Activated naive CD8-positive, alpha-beta T cell treated with anti-CD3 and anti-CD28 coated beads for 36 hours (primary cell): Measurements from ENCODE around the gene LYZL4. TPM values are rescaled to one million over a fixed set of nuclear protein-coding genes. Genes with fewer than 3 reads are reported as not detected.
A peak's percentile ranks its signal among the peaks of the same experiment; 100 is the strongest.

Experiments used
- DNase-seq: peaks from one replicate; pipeline ENCODE4 v3.0.0; 2021
- H3K27ac Mint-ChIP-seq: one replicate; pipeline ENCODE4 v1.8.0; 2022; ENCODE audit warnings: mild to moderate bottlenecking, moderate library complexity, mixed read lengths
- H3K27me3 Mint-ChIP-seq: one replicate; pipeline ENCODE4 v1.8.0; 2022; ENCODE audit warnings: mild to moderate bottlenecking, mixed read lengths
- H3K36me3 Mint-ChIP-seq: one replicate; pipeline ENCODE4 v1.8.0; 2021; ENCODE audit warnings: mild to moderate bottlenecking, mixed read lengths
- H3K4me1 Mint-ChIP-seq: one replicate; pipeline ENCODE4 v1.8.0; 2021; ENCODE audit warnings: mixed read lengths
- H3K4me3 Mint-ChIP-seq: one replicate; pipeline ENCODE4 v1.8.0; 2022; ENCODE audit warnings: mild to moderate bottlenecking, moderate library complexity, mixed read lengths
- H3K9me3 Mint-ChIP-seq: one replicate; pipeline ENCODE4 v1.8.0; 2022; ENCODE audit warnings: mixed read lengths
- total RNA-seq, 2 experiments: library from RNA; stranded (reverse); gene quantifications; one replicate each; pipeline ENCODE4 v1.2.3, GENCODE V29; 2021

LYZL4 gene, protein sequence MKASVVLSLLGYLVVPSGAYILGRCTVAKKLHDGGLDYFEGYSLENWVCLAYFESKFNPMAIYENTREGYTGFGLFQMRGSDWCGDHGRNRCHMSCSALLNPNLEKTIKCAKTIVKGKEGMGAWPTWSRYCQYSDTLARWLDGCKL
- total RNA-seq, result not detected

DNA sequence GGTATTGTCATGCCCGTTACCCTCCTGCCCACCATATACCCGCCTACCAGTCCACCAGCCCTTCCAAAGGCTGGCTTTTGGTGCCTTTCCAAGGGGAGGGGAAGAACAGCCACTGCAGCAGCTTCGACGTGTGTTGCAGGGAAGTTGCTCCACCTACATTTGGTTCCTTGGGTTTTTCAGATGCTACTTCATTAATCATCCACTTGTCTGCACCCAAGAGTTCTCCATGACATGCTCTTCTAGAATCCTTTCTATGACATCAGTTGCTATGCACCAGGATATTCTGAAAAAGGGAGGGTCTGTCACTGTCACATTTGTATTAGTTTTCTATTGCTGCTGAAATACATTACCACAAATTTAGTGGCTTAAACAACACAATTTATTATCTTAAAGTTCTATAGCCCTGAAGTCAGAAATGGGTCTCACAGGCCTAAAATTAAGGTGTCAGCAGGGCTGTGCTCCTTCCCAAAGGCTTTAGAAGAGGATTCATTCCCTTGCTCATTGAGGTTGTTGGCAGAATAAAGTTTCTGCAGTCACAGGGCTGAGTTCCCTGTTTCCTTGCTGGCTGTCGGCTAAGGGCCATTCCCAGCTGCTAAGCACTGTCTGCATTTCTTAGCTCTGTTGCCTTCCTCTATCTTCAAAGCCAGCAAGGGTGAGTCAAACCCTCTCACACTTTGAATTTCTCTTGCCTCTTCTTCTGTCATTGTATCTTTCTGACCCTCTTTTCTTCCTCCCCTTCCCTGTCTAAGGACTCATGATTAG lies at the start of gene LYZL4:
TSS of gene LYZL4 (minus strand) at position 241 of the 762 bp plus-strand sequence. CDS start 3,359 bp downstream, outside the sequence.
- Mint-ChIP-seq H3K4me3 (no peak within 1 kb of the TSS), H3K36me3 (no peaks in the 10 kb centered on the region), H3K27ac (no peak within 1 kb of the TSS), H3K9me3 (no peaks in the 10 kb centered on the region), H3K4me1 (no peaks in the 10 kb centered on the region), H3K27me3 (no peaks in the 10 kb centered on the region)
- DNase-seq, result no peak

DNA sequence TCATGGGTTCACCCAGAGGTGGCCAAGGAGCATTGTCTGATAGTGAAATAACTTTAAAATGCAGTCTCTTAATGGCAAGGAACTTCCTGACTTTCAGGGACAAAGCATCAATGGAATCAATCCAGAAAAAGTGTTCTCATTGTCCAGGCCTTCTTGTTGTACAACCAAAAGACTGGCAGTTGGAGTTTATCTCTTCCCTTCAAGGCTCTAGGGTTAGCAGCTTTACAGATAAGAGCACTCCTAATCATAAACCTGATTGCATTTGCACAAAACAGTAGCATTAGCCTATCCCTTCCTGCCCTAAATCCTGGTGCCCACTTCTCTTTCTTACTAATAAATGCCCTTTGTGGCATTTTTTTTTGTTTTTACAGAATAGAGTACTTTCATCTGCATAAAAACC lies 48.7 kb upstream of the LYZL4 start:
- Mint-ChIP-seq H3K27ac (no peak overlapping the region), H3K4me3 (no peak overlapping the region), H3K4me1 (no peaks in the 10 kb centered on the region), H3K36me3 (no peaks in the 10 kb centered on the region), H3K9me3 (no peaks in the 10 kb centered on the region), H3K27me3 (peaks cover 4% of the 10 kb centered on the region)
- no peak for DNase-seq

DNA sequence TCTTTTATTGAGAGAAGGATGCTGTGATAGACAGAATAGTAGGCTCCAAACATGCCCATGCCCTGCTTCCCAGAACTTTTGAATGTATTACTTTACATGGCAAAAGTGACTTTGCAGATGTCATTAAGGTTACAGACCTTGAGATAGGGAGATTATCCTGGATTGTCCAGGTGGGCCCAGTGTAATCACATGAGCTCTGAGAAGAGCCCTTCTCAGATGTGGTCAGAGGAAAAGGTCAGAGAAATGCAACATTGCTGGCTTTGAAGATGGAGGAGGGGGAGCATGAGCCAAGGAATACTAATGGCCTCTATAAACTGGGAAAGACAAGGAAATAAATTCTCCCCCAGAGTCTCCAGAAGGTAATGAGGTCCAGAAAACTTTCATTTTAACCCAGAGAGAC lies 45.8 kb upstream of the LYZL4 start:
- Mint-ChIP-seq H3K27ac (no peak overlapping the region), H3K27me3 (peaks cover 4% of the 10 kb centered on the region), H3K4me1 (no peaks in the 10 kb centered on the region), H3K9me3 (no peaks in the 10 kb centered on the region), H3K4me3 (no peak overlapping the region), H3K36me3 (no peaks in the 10 kb centered on the region)
- no peak for DNase-seq

DNA sequence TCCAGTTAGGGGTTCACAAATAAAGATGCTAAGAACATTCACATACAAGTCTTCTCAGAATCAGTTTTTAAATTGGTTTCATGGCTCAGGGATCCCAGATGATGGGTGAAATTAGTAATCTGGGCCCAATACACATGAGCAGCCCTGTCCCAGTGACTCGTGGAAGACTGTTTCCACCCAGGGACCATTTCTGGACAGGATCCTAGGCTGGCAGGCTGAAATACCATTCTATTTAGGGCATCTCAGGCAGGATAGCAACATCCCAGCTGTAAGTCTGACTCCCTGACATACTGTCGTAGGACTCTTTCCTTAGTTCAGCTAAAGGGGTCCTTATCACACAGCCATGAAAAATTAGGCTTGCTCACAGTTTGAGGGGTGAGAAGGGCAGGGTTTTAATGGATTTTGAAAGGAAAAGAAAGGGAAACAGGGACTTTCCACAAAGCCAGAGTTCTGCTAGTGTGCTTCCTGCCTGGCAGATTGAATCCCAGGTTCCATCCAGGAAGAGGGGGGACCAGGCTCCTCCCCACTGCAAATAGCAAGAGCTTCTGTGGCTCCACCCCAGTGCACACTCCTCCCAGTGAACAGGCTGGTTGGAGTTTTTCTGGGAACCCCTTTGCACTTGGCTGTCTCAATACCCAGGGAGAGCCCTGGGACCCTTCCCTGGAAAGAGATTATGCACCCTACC lies 41.3 kb upstream of the LYZL4 start:
- no peaks in the 10 kb centered on the region for H3K36me3 Mint-ChIP-seq
- H3K27ac Mint-ChIP-seq, result no peak overlapping the region
- H3K9me3 Mint-ChIP-seq, result no peaks in the 10 kb centered on the region
- DNase-seq, result no peak
- peaks cover 4% of the 10 kb centered on the region for H3K27me3 Mint-ChIP-seq
- H3K4me1 Mint-ChIP-seq, result no peaks in the 10 kb centered on the region
- no peak overlapping the region for H3K4me3 Mint-ChIP-seq

DNA sequence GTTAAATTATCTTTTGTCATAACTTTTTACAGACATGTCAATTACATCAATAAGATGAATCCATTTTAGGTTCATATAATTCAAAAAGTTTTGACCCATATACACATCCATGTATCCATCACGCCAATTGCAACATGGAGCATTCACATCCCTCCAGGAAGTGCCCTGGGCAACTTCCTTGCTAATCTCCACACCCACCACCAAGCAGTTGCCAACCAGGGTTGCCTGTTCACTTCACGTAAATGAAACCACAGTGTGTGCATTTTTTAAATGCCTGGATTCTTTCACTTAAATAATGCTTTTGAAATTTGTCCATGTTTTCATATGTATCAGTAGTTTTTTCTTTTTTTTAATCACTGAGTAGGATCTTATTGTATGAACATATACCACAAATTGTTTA lies 40.7 kb upstream of the LYZL4 start:
- Mint-ChIP-seq H3K27me3 (peaks cover under 1% of the 10 kb centered on the region), H3K4me3 (no peak overlapping the region)

DNA sequence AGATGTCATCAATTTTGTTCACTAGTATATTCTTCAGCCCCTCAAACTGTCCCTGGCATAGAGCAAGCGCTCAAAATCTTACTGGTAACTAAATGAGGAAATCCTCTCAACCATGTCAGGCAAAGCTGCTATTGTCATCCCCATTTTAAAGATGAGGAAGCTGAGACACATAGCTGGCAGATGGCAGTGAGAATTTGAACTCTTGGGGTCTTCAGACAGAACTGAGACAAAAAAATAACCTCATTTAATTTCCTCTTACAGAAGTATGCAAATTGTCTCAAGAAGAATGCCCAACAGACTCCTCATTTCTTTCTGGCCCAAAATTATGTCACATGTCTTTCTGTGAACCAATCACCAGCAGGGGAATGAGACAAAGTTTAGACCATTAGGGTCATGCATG lies 40.2 kb upstream of the LYZL4 start:
- H3K9me3 Mint-ChIP-seq, result no peaks in the 10 kb centered on the region
- H3K4me1 Mint-ChIP-seq, result no peaks in the 10 kb centered on the region
- no peak overlapping the region for H3K4me3 Mint-ChIP-seq
- no peak for DNase-seq
- no peaks in the 10 kb centered on the region for H3K27me3 Mint-ChIP-seq
- no peaks in the 10 kb centered on the region for H3K36me3 Mint-ChIP-seq
- no peak overlapping the region for H3K27ac Mint-ChIP-seq

More for the DNA sequence above, 40.7 kb upstream of the LYZL4 start:
- Mint-ChIP-seq H3K9me3 (no peaks in the 10 kb centered on the region), H3K36me3 (no peaks in the 10 kb centered on the region), H3K27ac (no peak overlapping the region), H3K4me1 (no peaks in the 10 kb centered on the region)
- DNase-seq, result no peak

DNA sequence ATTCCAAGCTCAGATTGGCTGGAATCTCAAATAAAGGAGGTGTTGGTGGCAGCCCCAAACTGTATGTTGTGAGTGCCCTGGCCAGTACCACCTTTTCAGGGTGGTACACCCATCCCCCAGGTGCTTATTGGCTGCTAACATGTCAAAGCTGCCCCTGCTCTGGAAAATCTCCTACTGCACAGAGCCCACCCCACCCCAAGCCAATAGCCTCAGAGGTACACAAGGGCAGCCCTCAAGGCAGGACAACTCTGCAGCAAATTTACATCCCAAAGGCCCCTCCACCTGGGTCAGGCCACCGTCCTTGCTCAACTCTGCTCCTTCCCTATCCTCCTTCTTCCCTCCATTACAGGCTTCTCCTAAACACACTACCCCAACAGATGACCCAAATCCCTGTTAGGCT lies 37.1 kb upstream of the LYZL4 start:
- Mint-ChIP-seq H3K27me3 (no peaks in the 10 kb centered on the region), H3K4me1 (no peaks in the 10 kb centered on the region), H3K9me3 (no peaks in the 10 kb centered on the region), H3K36me3 (no peaks in the 10 kb centered on the region), H3K4me3 (no peak overlapping the region), H3K27ac (no peak overlapping the region)
- no peak for DNase-seq

DNA sequence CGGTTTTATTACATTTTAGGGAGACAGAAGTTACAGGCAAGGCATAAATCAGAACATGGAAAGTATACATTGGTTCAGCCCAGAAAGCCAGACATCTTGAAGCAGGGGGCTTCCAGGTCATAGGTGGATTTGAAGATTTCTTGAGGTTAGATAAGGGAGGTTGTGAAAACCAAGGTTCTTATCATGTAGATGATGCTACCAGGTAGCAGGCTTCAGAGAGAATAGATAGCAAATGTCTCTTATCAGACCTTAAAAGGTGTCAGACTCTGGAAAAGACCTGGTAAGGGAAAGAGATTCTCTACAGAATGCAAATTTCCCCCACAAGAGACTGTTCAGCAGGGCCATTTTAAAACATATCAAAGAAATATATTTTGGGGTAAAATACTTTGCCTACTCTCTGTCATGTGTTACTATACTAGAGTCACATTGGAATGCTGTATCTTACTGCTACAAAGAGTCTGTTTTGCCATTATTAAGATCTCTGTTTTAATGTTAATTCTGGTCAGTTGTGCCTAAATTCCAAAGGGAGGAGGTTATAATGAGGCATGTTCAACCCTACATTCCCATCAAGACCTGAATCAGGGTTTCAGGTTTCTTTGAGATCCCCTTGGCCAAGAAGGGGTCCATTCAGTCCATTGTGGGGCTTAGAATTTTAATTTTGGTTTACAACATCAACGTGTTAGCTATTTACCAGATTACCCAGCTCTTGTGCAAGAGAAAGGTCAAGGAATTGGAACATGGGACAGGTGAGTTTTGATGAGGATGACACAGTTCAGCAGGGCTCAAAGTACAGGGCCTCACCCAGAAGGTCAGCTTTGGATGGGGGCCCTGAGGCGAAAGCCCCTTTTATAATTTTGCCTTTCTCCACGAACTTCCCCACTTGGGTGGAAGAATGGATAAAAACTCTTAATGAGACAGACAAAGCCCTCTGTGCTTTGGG lies 36.0 kb upstream of the LYZL4 start:
- no peaks in the 10 kb centered on the region for H3K9me3 Mint-ChIP-seq
- H3K36me3 Mint-ChIP-seq, result no peaks in the 10 kb centered on the region
- no peaks in the 10 kb centered on the region for H3K4me1 Mint-ChIP-seq
- DNase-seq, result no peak
- H3K27ac Mint-ChIP-seq, result no peak overlapping the region
- no peak overlapping the region for H3K4me3 Mint-ChIP-seq
- no peaks in the 10 kb centered on the region for H3K27me3 Mint-ChIP-seq

DNA sequence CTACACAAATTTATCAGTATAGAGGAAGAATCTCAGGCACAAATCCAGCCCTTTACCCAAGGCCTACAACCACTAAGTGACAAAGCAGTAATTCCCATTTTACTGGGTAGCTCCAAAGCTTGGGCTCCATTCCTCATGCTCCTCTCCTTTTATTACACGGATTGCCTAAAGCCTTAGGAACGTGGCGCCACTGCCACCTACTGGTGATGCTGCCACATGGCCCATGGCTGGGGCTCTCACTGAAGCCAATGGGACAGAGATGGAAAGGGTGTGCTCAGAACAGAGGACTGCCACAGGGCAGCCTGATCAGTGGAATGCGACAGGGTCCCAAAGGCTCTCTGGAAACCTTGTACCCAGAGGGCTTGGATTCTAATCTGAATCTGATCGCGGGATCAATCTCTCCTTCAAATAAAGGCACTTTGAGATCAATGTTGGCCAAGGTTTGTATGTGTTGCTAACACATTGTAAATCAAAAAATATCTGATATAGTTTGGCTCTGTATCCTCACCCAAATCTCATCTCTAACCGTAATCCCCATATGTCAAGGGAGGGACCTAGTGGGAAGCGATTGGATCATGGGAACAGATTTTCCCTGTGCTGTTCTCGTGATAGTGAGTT lies 33.5 kb upstream of the LYZL4 start:
- DNase-seq, result peak; percentile 75
- Mint-ChIP-seq H3K4me1 (no peaks in the 10 kb centered on the region), H3K27me3 (no peaks in the 10 kb centered on the region), H3K27ac (no peak overlapping the region), H3K36me3 (no peaks in the 10 kb centered on the region), H3K4me3 (no peak overlapping the region), H3K9me3 (no peaks in the 10 kb centered on the region)

DNA sequence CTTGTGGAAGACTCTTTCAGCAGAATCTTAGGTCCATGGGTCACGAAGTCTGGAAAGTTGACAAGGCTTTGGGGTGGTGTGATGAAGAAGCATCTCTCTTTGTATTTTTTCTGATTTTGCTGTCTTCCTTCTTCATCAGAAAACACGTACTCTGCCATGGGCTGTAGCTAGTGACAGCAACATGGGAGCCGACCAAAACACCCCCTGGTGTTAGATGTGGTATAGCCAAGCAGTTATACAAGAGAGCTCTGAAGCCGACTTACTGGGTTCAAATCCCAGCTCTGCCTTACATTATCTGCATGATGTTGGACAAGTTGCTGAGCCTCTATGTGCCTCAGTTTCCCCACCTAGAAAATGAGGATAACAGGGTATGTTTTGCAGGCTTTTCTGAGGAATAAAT lies 32.9 kb upstream of the LYZL4 start:
- no peaks in the 10 kb centered on the region for H3K36me3 Mint-ChIP-seq
- no peaks in the 10 kb centered on the region for H3K27me3 Mint-ChIP-seq
- H3K9me3 Mint-ChIP-seq, result no peaks in the 10 kb centered on the region
- no peak for DNase-seq
- H3K4me3 Mint-ChIP-seq, result no peak overlapping the region
- H3K27ac Mint-ChIP-seq, result no peak overlapping the region
- no peaks in the 10 kb centered on the region for H3K4me1 Mint-ChIP-seq

DNA sequence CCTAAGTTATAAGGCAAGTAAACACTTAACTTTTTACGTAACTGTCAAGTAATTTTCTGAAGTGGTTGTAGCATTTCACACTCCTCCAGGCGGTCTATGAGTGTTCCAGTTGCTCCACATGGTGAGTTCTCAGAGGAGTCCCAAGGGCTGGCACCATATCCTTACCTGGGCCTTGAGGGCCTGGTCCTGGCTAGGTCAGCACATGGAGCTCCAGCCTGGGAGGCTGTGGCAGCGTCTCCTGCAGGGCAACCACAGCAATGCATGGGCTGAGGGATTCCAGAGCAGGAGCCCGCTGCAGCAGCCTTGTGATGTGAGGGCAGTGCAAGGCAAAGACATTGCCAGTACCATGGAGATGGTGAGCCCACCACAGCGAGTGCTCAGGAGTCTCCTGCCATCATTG lies 32.2 kb upstream of the LYZL4 start:
- H3K36me3 Mint-ChIP-seq, result no peaks in the 10 kb centered on the region
- no peaks in the 10 kb centered on the region for H3K9me3 Mint-ChIP-seq
- H3K27ac Mint-ChIP-seq, result no peak overlapping the region
- no peaks in the 10 kb centered on the region for H3K4me1 Mint-ChIP-seq
- no peaks in the 10 kb centered on the region for H3K27me3 Mint-ChIP-seq
- no peak for DNase-seq
- H3K4me3 Mint-ChIP-seq, result no peak overlapping the region

DNA sequence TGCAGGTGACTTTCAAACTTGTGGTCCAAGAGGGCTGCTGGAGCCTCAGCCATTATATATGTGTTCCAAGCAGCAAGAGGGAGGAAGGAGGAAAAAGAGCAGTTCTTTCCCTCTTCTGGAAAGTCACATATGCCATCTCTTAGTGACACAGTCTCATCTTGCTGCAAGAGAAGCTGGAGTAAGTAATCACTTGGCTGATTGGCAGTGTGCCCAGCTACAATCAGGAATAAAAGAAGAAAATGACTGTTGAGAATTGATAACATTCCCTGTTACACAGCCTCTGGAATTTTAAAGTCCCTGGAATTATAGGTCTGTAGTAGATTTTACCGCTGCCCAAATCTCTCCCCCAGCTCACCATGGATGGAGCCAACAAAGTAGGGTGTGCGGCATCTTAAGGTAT lies 31.4 kb upstream of the LYZL4 start:
- DNase-seq, result no peak
- Mint-ChIP-seq H3K27me3 (no peaks in the 10 kb centered on the region), H3K4me1 (no peaks in the 10 kb centered on the region), H3K27ac (no peak overlapping the region), H3K4me3 (no peak overlapping the region), H3K36me3 (no peaks in the 10 kb centered on the region), H3K9me3 (peaks cover 2% of the 10 kb centered on the region)

DNA sequence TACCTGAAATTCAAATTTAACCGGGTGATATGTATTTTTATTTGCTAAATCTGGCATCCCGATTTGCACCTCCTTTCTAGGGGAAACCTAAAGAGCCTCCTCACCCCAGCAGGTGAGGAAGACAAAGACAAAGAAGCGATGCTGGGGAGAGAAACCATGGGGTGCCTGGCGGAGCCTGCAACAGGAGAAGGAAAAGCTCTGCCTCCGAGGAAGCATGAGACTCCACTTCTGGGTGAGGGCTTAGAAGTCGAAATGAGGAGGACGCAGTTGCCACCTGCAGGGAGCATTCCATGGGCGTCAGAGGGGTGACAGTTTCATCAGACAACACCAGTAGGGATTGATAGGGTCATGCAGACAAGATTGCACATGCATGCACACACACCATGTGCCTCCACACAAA lies 30.5 kb upstream of the LYZL4 start:
- no peak overlapping the region for H3K4me3 Mint-ChIP-seq
- no peak for DNase-seq

DNA sequence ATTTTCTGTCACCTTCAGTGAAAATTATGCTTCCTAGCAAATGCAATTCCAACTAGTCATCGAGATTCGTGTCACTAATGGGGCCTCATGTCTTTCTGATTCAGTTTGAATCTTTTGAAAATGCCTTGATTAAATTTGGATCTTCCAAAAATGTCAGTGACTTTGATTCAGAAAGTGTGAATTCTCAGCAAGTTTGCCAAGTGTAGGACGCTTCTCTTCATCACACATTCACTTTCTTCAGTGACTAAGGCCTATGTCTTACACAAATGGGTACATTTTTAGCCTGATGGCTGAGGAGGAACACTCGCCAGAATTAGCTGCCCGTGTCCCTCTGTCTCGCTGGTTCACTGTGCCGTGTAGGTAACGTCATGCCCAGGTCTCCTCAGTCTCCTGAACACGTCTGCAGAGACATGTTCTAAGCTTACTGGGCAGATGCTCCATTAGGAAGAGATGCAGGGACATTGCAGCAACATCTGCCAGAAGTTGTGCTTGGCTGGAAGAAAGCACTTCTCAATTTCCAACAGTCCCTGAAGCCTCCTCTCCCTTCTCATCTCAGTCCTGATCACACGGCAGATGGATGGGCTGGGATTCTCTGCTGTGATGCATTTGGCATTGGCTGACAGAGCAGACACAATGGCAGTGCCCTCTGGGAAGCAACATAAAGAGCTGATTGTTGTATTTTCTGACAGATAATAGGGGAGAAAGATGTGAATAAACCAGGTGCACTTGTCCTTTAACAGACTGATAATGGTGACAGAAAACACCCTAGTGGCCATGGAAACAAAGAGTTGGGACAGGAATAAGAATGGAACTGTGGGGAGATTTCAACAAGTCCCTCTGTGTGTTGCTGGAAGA lies 29.1 kb upstream of the LYZL4 start:
- H3K9me3 Mint-ChIP-seq, result peaks cover 2% of the 10 kb centered on the region
- no peaks in the 10 kb centered on the region for H3K4me1 Mint-ChIP-seq
- H3K27me3 Mint-ChIP-seq, result no peaks in the 10 kb centered on the region
- DNase-seq, result no peak
- no peak overlapping the region for H3K4me3 Mint-ChIP-seq
- no peak overlapping the region for H3K27ac Mint-ChIP-seq
- H3K36me3 Mint-ChIP-seq, result no peaks in the 10 kb centered on the region

More for the DNA sequence above, 30.5 kb upstream of the LYZL4 start:
- H3K4me1 Mint-ChIP-seq, result no peaks in the 10 kb centered on the region
- no peaks in the 10 kb centered on the region for H3K27me3 Mint-ChIP-seq
- H3K27ac Mint-ChIP-seq, result no peak overlapping the region
- peaks cover 2% of the 10 kb centered on the region for H3K9me3 Mint-ChIP-seq
- H3K36me3 Mint-ChIP-seq, result no peaks in the 10 kb centered on the region
